ENCODE results near the gene COL19A1. TPM values are rescaled to one million over a fixed set of nuclear protein-coding genes. Genes with fewer than 3 reads are reported as not detected.

Gene COL19A1
- total and polyA plus RNA-seq, 9 of the 15 experiments (the other 6 are each of a cell fraction or from before 2014, with no cell fraction given), result not detected

DNA sequence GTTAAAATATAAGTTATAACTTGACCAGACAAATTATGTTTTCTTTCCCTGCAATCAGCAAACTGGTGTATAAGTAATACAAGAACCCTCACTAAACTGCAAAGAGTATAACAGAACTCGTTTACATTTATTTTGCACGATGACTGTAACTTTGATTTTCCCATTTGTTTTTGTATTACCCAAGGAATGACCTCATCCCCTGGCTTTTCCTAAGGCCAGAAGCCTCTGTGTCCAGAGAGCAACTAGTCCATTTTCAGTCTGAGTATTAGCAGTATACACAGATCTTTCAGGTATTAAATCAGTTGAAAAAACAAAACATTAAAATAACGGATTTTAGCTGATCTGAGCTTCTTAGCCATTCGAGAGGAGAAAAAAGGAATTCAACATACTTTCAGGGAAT lies 17.2 kb downstream of the COL19A1 start:
- ChIA-PET CTCF (ENCODE audit: low intra/inter-chr PET ratio) (no interaction called here), POLR2A (no interaction called here)
- H3K27ac ChIP-seq (ENCODE audit: extremely low read depth, low read depth, low read length), result no peak overlapping the region
- ATAC-seq, result no peak
- H3K4me1 ChIP-seq (replicated peaks in 1 of 2; ENCODE audit: control insufficient read depth in 2 of 2, insufficient read depth in 2 of 2, low read length in 2 of 2), result no peaks in the 10 kb centered on the region
- no peak for DNase-seq (ENCODE audit: extremely low read depth in 1 of 4, low spot score in 3 of 4)
- no peaks in the 10 kb centered on the region; a peak in 2 of 5 replicates for H3K27me3 ChIP-seq (ENCODE audit: control insufficient read depth in 2 of 2, insufficient read depth in 2 of 2, low read length in 2 of 2)
- no peaks in the 10 kb centered on the region for H3K36me3 ChIP-seq (ENCODE audit: control insufficient read depth, insufficient read depth, low read length)
- WGBS (ENCODE audit: insufficient coverage, low coverage, missing lambda C conversion rate), result 1% methylated on average over 4 of the region's 4 CpGs
- no peak overlapping the region for H3K9ac ChIP-seq (ENCODE audit: insufficient read depth in 1 of 2, low read depth in 2 of 2, low read length in 2 of 2)
- TF ChIP-seq, protein P1, sequence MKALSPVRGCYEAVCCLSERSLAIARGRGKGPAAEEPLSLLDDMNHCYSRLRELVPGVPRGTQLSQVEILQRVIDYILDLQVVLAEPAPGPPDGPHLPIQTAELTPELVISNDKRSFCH (CRISPR knock-in tag; IDR thresholded peaks at IDR 0.05), result no peak
- TF ChIP-seq, protein P1 (tag; IDR thresholded peaks at IDR 0.05), result no peak
- TF ChIP-seq, protein P2, sequence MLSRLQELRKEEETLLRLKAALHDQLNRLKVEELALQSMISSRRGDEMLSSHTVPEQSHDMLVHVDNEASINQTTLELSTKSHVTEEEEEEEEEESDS (CRISPR knock-in tag; IDR thresholded peaks at IDR 0.05), result no peak
- TF ChIP-seq ZNF445 (CRISPR knock-in tag; IDR thresholded peaks at IDR 0.05; ENCODE audit: low read depth) (no peak), ZNF764 (CRISPR knock-in tag; IDR thresholded peaks at IDR 0.05; ENCODE audit: low read depth) (no peak), FOXP1 (CRISPR knock-in tag; IDR thresholded peaks at IDR 0.05) (no peak), ZNF354B (CRISPR knock-in tag; IDR thresholded peaks at IDR 0.05) (no peak), MAFG (tag; conservative IDR thresholded peaks at IDR 0.05) (no peak), ZFPM2 (CRISPR knock-in tag; IDR thresholded peaks at IDR 0.05) (no peak), NR2F6 (CRISPR knock-in tag; IDR thresholded peaks at IDR 0.05) (no peak), EWSR1 (IDR thresholded peaks at IDR 0.05; ENCODE audit: borderline replicate concordance, low read depth, partially characterized antibody) (no peak), CHCHD3 (CRISPR knock-in tag; IDR thresholded peaks at IDR 0.05) (no peak), ARID2 (IDR thresholded peaks at IDR 0.05) (no peak), HCFC1 (IDR thresholded peaks at IDR 0.05; ENCODE audit: low read depth, low read length) (no peak), FOSL1 (tag; conservative IDR thresholded peaks at IDR 0.05) (no peak), TCF7L2 (IDR thresholded peaks at IDR 0.05; ENCODE audit: low read depth, low read length) (no peak), ZNF77 (CRISPR knock-in tag; IDR thresholded peaks at IDR 0.05) (no peak)
- TF ChIP-seq, protein P3, sequence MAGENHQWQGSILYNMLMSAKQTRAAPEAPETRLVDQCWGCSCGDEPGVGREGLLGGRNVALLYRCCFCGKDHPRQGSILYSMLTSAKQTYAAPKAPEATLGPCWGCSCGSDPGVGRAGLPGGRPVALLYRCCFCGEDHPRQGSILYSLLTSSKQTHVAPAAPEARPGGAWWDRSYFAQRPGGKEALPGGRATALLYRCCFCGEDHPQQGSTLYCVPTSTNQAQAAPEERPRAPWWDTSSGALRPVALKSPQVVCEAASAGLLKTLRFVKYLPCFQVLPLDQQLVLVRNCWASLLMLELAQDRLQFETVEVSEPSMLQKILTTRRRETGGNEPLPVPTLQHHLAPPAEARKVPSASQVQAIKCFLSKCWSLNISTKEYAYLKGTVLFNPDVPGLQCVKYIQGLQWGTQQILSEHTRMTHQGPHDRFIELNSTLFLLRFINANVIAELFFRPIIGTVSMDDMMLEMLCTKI (IDR thresholded peaks at IDR 0.05; ENCODE audit: partially characterized antibody), result no peak
- TF ChIP-seq, protein P4, sequence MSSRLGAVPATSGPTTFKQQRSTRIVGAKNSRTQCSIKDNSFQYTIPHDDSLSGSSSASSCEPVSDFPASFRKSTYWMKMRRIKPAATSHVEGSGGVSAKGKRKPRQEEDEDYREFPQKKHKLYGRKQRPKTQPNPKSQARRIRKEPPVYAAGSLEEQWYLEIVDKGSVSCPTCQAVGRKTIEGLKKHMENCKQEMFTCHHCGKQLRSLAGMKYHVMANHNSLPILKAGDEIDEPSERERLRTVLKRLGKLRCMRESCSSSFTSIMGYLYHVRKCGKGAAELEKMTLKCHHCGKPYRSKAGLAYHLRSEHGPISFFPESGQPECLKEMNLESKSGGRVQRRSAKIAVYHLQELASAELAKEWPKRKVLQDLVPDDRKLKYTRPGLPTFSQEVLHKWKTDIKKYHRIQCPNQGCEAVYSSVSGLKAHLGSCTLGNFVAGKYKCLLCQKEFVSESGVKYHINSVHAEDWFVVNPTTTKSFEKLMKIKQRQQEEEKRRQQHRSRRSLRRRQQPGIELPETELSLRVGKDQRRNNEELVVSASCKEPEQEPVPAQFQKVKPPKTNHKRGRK (tag; IDR thresholded peaks at IDR 0.05), result no peak
- intact Hi-C loops (cut with micrococcal nuclease) (no loop called here), in situ Hi-C loops (cut with MboI) (no loop called here)
- no TSS peak for BruUV-seq (replicated peaks)
- no peak for FAIRE-seq
- H4K20me1 ChIP-seq (replicated peaks; ENCODE audit: control insufficient read depth, insufficient read depth, low read length), result no peaks in the 10 kb centered on the region
- H3K4me2 ChIP-seq (ENCODE audit: insufficient read depth, low read length), result no peak overlapping the region
- H3K9me1 ChIP-seq (ENCODE audit: control insufficient read depth, insufficient read depth, low read length), result no peaks in the 10 kb centered on the region
- H3K4me3 ChIP-seq, result no peak overlapping the region
- H2AFZ ChIP-seq (ENCODE audit: low read depth, low read length), result no peak overlapping the region
- H3K79me2 ChIP-seq (ENCODE audit: control insufficient read depth, insufficient read depth, low read length), result no peaks in the 10 kb centered on the region
- H3K9me3 ChIP-seq (replicated peaks; ENCODE audit: control insufficient read depth, insufficient read depth, low read depth, low read length), result no peaks in the 10 kb centered on the region
